GM12872 (cell line): ENCODE measurements around the gene MEST.

ENCODE experiments used
- TF ChIP-seq, protein P1 (sequence below): IDR thresholded peaks from 3 replicates; pipeline ENCODE4 v1.5.1; 2011; ENCODE audit warnings: low read depth, mild to moderate bottlenecking, low read length, moderate library complexity; ENCODE audit not compliant: insufficient read depth

Gene MEST

DNA sequence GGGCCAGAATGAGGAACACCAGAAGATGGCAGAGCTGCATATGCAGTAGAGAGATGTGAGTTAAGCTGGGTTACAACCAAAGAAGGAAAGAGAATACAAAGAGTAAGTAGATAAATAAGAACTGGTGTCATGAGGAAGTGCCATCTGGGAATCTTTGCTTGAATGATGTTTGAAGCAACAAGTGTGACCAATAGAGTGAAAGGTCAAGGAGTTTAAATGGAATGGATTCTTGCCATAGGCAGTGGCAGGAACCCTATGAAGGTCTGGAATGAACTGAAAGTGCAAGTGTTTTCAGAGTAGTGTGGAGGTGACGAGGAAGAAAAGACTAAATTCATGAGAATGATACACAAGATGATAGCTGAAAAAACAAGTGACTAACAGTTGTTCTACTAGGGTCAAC is 21.6 kb downstream of the MEST start:
- TF ChIP-seq, protein P1, sequence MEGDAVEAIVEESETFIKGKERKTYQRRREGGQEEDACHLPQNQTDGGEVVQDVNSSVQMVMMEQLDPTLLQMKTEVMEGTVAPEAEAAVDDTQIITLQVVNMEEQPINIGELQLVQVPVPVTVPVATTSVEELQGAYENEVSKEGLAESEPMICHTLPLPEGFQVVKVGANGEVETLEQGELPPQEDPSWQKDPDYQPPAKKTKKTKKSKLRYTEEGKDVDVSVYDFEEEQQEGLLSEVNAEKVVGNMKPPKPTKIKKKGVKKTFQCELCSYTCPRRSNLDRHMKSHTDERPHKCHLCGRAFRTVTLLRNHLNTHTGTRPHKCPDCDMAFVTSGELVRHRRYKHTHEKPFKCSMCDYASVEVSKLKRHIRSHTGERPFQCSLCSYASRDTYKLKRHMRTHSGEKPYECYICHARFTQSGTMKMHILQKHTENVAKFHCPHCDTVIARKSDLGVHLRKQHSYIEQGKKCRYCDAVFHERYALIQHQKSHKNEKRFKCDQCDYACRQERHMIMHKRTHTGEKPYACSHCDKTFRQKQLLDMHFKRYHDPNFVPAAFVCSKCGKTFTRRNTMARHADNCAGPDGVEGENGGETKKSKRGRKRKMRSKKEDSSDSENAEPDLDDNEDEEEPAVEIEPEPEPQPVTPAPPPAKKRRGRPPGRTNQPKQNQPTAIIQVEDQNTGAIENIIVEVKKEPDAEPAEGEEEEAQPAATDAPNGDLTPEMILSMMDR = no peak

GRCh38 chr7:130515315-130516040 is 23.6 kb downstream of the MEST start:
- TF ChIP-seq, protein P1 = no peak

DNA sequence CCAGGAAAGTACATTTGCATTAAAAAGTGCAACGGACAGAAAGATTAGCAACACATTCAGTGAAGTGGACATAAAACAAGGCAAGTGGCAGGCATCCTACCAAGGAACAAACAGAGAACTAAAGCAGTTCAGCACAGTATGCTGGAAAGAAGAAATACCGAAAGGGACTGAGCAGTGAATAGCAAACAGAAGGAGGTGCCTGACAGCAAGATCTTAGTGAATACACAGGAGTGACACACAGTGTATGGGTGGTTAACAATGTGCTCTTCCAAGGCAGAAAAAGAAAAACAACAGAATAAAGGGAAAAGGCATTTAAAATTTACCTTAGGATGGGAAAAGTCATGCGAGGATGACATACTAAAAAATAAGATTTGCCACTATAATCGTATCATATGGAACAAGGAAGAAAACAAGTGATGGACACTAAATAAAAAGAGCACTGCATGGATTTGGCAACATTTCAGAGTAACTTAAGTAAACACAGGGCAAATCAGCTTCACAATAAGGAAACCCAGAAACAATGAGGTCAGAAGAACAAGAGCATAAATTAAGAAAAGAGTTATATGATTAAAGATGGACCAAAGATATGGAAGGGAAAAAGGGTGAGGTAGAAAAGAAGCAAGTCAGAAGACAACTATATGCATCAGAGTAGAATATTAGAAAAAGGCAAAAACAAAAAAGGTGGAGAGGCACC is 29.5 kb downstream of the MEST start:
- TF ChIP-seq, protein P1 = no peak

- TF ChIP-seq, protein P1 = no peak
Measured at GRCh38 chr7:130524628-130525027, 32.7 kb downstream of the MEST start.

DNA sequence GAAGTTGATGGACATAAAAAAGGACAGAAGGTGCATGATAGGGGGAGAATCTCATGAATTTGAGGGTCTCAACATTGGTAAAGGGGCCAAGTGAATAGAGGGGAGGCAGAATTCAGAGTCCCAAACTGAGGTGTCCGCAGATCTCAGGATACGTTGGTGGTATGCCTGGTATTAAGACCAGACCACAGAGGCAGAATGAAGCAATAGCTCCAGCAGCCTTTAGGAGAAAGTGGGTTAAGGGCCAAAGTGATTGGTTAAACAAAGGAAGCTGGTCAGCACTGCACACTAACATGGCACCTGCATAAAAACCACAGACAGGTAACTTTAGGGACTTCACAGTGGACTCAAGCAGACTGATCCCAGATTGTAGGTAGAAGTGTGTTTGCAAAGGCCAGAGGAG is 37.5 kb downstream of the MEST start:
- TF ChIP-seq, protein P1 = no peak

- TF ChIP-seq, protein P1 = no peak
Measured at GRCh38 chr7:130543487-130544010, 51.7 kb downstream of the MEST start.

GRCh38 chr7:130544356-130544755 is 52.5 kb downstream of the MEST start:
- TF ChIP-seq, protein P1 = no peak
